ENCODE results near the gene ZBED4.

ZBED4 gene

DNA sequence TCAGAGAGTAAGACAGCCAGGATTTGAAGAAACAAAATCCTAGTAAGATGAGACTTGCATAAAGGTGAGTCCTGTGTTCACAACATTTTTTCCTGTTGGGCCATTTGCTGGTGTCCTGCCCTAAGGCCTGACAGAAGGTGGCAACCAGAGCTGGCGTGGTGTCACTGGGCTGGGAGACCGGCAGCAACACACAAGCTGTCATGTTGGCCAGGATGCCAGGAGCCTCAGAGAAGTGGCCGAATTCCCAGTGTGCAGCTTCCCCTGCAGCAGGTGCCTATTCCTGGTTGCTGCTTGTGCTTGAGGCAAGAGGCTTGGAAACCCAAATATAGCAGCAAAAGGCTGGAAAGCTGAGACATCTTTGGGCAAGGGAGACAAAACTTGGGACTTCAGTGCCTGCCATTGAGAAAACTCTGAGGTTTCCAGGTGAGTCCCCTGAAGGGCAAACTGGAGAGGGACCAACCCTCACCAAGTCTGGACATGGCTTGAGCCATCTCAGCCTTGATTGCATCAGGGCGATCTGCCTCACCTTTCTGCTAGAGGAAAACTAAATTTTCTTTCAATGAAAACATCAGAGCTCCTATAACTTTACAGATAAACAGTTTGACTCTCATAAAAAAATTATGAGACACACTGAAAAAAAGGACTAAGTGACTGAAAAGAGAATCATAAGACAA is 38.7 kb downstream of the ZBED4 start:
- DNase-seq: no peak
- H3K4me1 Mint-ChIP-seq: peaks cover 6% of the 10 kb centered on the region
- TF ChIP-seq, protein P1, sequence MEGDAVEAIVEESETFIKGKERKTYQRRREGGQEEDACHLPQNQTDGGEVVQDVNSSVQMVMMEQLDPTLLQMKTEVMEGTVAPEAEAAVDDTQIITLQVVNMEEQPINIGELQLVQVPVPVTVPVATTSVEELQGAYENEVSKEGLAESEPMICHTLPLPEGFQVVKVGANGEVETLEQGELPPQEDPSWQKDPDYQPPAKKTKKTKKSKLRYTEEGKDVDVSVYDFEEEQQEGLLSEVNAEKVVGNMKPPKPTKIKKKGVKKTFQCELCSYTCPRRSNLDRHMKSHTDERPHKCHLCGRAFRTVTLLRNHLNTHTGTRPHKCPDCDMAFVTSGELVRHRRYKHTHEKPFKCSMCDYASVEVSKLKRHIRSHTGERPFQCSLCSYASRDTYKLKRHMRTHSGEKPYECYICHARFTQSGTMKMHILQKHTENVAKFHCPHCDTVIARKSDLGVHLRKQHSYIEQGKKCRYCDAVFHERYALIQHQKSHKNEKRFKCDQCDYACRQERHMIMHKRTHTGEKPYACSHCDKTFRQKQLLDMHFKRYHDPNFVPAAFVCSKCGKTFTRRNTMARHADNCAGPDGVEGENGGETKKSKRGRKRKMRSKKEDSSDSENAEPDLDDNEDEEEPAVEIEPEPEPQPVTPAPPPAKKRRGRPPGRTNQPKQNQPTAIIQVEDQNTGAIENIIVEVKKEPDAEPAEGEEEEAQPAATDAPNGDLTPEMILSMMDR (IDR thresholded peaks at IDR 0.05): no peak
- H3K4me3 Mint-ChIP-seq: no peak overlapping the region
- no peak overlapping the region for H3K27ac Mint-ChIP-seq
- peaks cover 95% of the 10 kb centered on the region for H3K9me3 Mint-ChIP-seq
- H3K36me3 Mint-ChIP-seq (ENCODE audit: low read depth): peaks cover 98% of the 10 kb centered on the region
- H3K27me3 Mint-ChIP-seq (ENCODE audit: low read depth, poor library complexity): peaks cover 4% of the 10 kb centered on the region

DNA sequence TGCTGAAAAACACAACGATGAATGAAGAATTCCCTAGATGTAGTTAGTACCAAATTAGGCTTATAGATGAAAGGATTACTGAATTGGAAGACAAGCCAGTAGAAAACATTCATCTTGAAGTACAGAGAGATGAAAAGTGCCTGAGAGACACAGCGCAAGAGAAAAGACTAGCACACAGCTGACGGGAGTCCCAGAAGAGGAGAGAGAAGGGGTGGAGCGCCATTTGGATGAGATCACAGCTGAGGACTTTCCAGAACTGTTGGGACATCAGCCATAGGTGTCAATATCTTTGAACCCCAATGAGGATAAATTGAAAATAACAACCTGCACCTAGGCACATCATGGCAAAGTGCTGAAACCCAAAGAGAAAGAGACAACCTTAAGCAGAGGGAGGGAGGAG is 39.4 kb downstream of the ZBED4 start:
- H3K9me3 Mint-ChIP-seq: peaks cover 93% of the 10 kb centered on the region
- peaks cover 4% of the 10 kb centered on the region for H3K27me3 Mint-ChIP-seq (ENCODE audit: low read depth, poor library complexity)
- H3K4me3 Mint-ChIP-seq: no peak overlapping the region
- no peak for DNase-seq
- H3K4me1 Mint-ChIP-seq: peaks cover 1% of the 10 kb centered on the region
- H3K27ac Mint-ChIP-seq: no peak overlapping the region
- TF ChIP-seq, protein P1 (IDR thresholded peaks at IDR 0.05): no peak
- peaks cover 98% of the 10 kb centered on the region for H3K36me3 Mint-ChIP-seq (ENCODE audit: low read depth)

DNA sequence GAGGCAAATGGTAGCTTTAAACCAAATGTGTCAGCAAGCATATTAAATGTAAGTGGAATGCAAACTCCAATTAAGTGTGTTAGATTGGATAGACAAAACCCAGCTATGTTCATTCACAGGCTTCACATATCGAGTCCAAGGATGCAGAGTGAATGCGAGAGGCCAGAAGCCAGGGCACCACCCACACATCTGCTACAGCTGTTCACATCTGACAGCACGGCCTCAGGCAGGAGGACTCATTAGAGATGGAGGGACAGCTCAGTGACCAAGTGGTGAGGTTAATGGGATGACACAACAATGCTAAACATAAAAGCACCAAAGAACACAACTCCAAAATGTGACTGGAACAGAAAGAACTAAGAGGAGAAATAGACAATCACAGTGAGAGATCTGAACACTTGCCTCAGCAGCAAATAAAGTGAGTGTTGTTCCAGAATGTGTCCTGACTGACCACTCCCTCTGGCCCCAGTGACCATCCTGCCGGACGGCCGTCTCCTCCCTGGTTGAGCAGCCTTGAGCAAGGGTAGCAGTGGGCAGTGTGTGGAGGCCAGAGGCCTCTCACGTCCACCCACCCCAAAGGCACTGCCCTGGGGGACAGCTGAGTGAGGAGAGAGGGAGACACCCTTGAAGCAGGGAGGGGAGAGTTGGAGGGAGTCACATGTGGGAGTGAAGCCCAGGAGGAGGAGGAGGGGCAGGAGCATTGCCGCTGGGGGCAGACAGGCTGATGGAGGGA is 40.8 kb downstream of the ZBED4 start:
- H3K4me1 Mint-ChIP-seq: no peaks in the 10 kb centered on the region
- H3K4me3 Mint-ChIP-seq: no peak overlapping the region
- peaks cover 4% of the 10 kb centered on the region for H3K27me3 Mint-ChIP-seq (ENCODE audit: low read depth, poor library complexity)
- TF ChIP-seq, protein P1 (IDR thresholded peaks at IDR 0.05): no peak
- H3K36me3 Mint-ChIP-seq (ENCODE audit: low read depth): peaks cover 97% of the 10 kb centered on the region
- DNase-seq: no peak
- H3K27ac Mint-ChIP-seq: no peak overlapping the region
- H3K9me3 Mint-ChIP-seq: peaks cover 88% of the 10 kb centered on the region

DNA sequence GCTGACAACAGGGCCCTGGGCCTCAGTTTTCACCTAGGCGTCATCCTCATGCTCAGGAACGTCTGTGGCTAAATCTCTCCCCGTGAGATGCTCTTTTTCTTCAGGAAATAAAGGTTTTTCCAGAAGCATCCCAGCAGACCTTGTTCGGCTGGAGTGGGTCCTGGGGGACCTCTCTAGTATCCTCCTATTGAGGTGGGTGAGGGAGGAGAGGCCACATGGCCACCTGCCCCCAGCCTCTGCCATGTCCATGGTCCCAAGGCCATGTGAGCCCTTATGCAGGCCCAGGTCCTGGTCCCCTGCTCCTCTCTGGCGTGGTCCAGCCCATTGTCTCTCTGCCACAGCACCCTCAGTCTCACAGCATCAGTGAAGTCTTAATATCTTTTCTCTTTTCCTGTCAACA is 42.6 kb downstream of the ZBED4 start:
- Mint-ChIP-seq H3K9me3 (peaks cover 74% of the 10 kb centered on the region), H3K4me1 (no peaks in the 10 kb centered on the region), H3K27me3 (ENCODE audit: low read depth, poor library complexity) (peaks cover 4% of the 10 kb centered on the region), H3K4me3 (no peak overlapping the region), H3K36me3 (ENCODE audit: low read depth) (peaks cover 96% of the 10 kb centered on the region), H3K27ac (no peak overlapping the region)
- DNase-seq: no peak
- TF ChIP-seq, protein P1 (IDR thresholded peaks at IDR 0.05): no peak

DNA sequence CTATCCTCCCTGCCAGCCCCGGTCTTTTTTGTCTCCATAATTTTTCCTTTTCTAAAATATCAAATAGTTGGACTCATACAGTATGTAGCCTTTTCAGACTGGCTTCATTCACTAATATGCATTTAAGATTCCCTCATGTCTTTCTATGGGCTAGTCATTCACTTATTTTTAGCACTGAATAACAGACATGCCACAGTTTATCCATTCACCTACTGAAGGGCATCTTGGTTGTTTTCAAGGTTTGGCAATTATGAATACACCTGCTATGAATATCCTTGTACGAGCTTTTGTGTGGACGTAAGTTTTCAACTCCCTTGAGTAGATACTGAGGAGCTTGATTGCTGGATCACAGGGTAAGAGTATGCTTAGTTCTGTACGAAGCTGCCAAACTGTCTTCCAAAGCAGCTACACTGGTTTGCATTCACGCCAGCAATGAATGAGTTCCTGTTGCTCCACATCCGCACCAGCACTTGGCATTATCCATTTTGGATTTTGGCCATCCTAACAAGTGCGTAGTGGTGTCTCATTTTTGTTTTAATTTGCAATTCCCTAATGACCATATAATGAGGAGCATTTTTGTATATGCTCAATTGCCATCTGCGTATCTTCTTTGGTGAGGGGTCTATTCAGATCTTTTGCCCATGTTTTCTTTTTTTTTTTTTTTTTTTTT is 43.5 kb downstream of the ZBED4 start:
- Mint-ChIP-seq H3K4me1 (no peaks in the 10 kb centered on the region), H3K36me3 (ENCODE audit: low read depth) (peaks cover 96% of the 10 kb centered on the region), H3K27ac (no peak overlapping the region), H3K4me3 (no peak overlapping the region), H3K9me3 (peaks cover 69% of the 10 kb centered on the region), H3K27me3 (ENCODE audit: low read depth, poor library complexity) (no peaks in the 10 kb centered on the region)
- TF ChIP-seq, protein P1 (IDR thresholded peaks at IDR 0.05): no peak
- DNase-seq: no peak
